ENCODE data around the gene PPM1E.
"Not testable (repeated sequence)": the region's sequence is repeated elsewhere in the genome, so short reads cannot be mapped to it uniquely, and the experiment has no call there.

The PPM1E gene

DNA sequence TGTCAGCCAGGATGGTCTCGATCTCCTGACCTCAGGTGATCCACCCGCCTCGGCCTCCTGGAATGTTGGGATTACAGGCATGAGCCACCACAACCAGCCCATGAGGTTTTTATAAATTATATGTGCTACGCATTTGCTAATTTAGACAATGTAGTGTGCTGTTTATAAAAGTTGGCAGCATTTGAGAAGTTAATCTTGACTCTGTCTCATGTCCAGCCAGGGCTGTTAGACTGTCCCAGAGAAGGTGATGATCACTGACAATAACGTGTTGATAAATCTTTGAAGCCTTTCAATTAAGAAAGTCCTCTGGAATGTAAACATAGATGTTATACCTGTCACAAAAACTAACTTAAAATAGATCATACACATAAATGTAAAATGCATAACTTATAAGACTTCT is 82.0 kb downstream of the PPM1E start:
- no peak for DNase-seq (ENCODE audit: low spot score)

DNA sequence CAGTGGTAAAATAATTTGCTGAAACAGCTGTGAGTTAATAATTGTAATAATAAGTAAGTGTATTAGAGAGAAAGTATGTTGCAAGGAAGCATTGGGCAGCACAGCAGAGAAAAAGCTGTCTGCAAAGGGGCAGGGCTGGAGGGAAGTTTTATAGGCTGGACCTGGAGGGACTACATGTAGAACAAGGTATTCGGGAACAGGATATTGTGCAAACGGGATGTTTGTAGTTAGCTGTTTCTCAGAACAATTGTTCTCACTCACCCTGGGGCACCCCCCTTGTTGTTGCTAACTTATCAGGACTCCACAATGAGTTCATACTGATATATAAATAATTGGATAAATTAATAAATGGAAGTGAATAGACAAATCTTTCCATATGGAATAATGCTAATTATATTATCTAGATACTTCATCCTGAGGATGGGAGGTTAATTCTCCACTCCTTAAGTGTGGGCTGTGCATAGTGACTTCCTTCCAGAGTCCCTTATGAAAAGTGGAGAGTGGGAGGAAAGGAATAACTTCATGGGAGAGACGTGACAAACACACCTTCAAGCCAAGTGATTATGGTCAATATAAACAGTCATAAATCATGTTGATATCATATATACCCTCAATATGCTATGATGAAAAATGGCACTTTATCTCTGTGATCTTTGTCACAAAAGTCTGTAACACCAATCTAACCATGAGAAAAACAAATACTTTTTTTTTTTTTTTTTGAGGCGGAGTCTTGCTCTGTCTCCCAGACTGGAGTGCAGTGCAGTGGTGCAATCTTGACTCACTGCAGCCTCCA is 85.4 kb downstream of the PPM1E start:
- no peak for FAIRE-seq

More for the DNA sequence above, 82.0 kb downstream of the PPM1E start:
- FAIRE-seq = no peak

GRCh38 chr17:58846413-58846812 is 90.8 kb downstream of the PPM1E start:
- not testable (repeated sequence) for FAIRE-seq; DNase-seq (ENCODE audit: low spot score)

More for the DNA sequence above, 85.4 kb downstream of the PPM1E start:
- no peak for DNase-seq (ENCODE audit: low spot score)

GRCh38 chr17:58850106-58850505 is 94.5 kb downstream of the PPM1E start:
- not testable (repeated sequence) for DNase-seq (ENCODE audit: low spot score); FAIRE-seq

GRCh38 chr17:58865301-58865700 is 109.6 kb downstream of the PPM1E start:
- DNase-seq (ENCODE audit: low spot score) (no peak), FAIRE-seq (no peak)

GRCh38 chr17:58870747-58871146 is 115.1 kb downstream of the PPM1E start:
- DNase-seq (ENCODE audit: low spot score) (no peak), FAIRE-seq (no peak)

- DNase-seq (ENCODE audit: low spot score) = no peak
- no peak for FAIRE-seq
Measured at GRCh38 chr17:58873926-58874325, 118.3 kb downstream of the PPM1E start.

DNA sequence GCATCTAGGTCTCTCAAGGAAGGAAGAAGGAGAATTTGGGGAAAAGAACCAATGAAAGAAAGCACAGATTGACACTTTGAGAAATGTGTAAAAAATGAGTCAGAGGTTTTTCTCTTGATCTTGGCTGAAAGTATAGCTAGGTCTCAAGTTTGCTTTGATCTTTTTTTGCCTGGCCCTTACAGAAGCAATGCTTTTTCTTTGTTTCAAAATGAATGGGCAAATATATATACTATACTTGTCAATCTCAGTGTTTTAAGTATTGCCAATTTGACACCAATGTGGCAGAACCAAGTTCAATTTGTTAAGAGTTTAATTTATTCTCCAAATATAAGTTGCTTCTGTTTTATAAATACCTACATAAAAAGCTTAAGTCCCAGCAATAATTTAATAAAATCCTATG is 119.6 kb downstream of the PPM1E start:
- DNase-seq (ENCODE audit: low spot score) (no peak), FAIRE-seq (no peak)

DNA sequence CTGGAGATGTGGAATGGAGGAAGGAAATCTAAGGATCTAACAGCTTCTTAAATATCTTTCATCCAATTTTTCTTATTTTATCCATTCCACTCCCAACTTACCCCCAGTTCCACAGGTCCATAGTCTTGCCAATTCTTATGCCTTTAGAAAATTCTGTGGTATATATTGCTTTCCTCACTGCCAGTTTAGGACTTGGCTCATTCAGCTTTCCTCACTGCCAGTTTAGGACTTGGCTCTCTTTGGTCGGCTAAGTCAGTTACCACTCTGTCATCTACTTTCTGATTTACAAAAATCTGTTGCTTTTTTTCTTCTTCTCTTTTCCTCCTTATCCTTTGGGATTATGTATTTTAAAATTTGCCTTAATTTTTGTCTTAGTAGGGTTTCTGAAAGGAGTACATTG is 128.5 kb downstream of the PPM1E start:
- FAIRE-seq = no peak
- DNase-seq (ENCODE audit: low spot score) = no peak

DNA sequence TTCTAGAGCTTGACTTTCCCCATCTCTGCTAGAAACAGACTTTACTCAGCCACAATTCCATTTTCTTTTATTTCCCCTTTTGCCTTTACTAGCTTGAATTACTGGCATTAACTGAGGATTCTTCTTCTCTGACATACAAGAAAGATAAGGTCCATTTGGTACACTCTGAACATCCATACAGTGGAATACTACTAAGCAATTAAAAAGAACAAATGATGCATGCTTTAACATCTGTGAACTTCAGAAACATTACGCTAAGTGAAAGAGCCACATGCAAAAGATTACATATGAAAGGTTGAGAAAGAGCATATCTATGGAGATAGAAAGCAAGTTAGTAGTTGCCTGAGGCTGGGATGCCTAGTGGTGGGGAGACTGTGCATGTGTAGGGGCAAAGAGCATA is 130.9 kb downstream of the PPM1E start:
- no peak for DNase-seq (ENCODE audit: low spot score)
- no peak for FAIRE-seq

GRCh38 chr17:58889928-58890327 is 134.3 kb downstream of the PPM1E start:
- no peak for DNase-seq (ENCODE audit: low spot score)
- no peak for FAIRE-seq

- no peak for DNase-seq (ENCODE audit: low spot score)
- no peak for FAIRE-seq
Measured at GRCh38 chr17:58899191-58899590, 143.5 kb downstream of the PPM1E start.

GRCh38 chr17:58902322-58902721 is 146.7 kb downstream of the PPM1E start:
- FAIRE-seq (no peak), DNase-seq (ENCODE audit: low spot score) (no peak)

GRCh38 chr17:58911741-58912343 is 156.2 kb downstream of the PPM1E start:
- DNase-seq (ENCODE audit: low spot score) (no peak), FAIRE-seq (no peak)

DNA sequence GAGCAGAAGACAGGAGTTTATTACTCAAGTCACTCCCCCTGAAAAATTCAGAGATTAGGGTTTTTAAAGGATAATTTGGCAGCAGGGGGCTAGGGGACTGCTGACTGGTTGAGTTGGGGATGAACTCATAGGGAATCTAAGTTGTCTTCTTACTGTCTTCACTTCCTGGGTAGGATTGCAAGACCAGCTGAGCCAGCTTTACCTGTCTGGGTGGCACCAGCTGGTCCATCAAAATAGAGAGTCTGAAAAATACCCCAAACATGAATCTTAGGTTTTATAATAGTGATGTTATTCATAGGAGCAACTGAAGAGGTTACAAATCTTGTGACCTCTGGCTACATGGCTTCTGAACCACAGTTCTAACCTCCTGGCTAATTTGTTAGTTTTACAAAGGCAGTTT is 157.9 kb downstream of the PPM1E start:
- no peak for DNase-seq (ENCODE audit: low spot score)
- FAIRE-seq = no peak

GRCh38 chr17:58913971-58914769 is 158.5 kb downstream of the PPM1E start:
- DNase-seq (ENCODE audit: low spot score) (no peak), FAIRE-seq (no peak)

DNA sequence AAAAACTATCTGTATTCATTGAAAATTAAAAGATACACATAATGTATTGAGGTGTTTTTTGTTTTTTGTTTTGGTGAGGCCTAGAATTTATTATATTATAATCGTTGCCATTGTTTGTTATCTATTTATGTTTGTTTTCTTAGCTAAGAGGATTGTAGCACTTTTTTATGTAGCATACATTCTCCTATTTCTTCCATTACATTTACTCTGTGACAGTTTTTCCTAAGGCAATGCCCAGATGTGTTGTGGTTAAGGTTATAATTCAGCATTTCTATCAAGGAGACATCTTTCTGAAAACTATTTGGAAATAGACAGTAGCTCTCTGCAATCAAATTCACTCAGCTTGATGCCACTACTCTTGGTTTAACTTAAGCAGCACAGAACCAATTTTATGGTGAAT is 161.6 kb downstream of the PPM1E start:
- FAIRE-seq (no peak), DNase-seq (ENCODE audit: low spot score) (no peak)

DNA sequence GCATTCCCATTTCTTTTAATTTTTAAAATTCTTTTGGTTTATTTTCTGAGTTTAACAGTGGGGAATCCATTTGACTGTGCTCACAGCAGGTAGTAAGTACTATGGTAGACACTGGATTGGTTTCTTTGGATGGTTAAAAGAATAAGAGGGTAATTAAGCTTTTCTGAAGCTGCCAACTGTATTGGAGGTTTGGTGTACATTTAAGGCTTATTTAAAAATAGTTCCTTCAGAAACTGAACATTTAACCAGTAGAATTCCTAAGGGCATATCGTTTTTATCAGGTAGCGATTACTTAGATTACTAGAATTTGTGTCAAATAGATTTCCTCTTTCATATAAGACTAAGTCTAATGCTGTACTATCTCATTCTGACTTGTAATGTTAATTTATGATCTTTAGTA is 162.4 kb downstream of the PPM1E start:
- FAIRE-seq = no peak
- no peak for DNase-seq (ENCODE audit: low spot score)

DNA sequence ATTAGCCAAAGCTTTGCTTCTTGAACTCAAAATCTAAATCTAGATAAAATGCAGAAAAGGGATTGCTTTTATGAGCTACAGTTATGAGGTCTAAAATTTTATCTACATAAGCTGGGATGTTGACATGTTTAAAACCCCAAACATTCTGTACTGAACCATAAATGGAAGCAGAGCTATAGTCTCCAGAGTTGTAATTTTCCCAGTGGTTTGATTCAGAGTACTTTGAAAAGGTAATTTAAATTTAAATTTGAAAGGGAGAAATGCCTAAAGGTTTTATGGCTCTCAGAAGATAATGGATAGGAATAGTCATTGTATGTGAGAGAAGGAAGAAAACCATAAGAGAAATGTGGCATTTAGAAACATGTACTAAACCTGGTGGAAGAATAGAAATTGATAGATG is 163.2 kb downstream of the PPM1E start:
- FAIRE-seq = no peak

GRCh38 chr17:58920773-58921172 is 165.1 kb downstream of the PPM1E start:
- no peak for DNase-seq (ENCODE audit: low spot score)
- FAIRE-seq = no peak

More for the DNA sequence above, 163.2 kb downstream of the PPM1E start:
- DNase-seq (ENCODE audit: low spot score) = no peak

DNA sequence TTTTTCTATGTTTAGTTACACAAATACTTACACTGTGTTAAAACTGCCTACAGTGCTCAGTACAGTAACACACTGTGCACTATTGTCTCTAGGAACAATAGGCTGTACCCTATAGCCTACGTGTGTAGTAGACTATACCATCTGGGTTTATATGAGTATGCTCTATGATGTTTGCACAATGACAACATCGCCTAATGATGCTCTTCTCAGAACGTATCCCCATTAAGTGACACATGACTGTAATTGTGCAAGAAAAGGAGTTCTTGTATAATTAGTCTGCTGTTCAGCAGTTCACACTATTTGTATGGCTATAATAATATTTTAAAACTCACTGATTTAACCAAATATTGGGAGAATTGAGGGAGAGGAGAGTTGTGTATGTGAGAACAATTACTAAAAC is 177.3 kb downstream of the PPM1E start:
- DNase-seq (ENCODE audit: low spot score) (no peak), FAIRE-seq (no peak)

DNA sequence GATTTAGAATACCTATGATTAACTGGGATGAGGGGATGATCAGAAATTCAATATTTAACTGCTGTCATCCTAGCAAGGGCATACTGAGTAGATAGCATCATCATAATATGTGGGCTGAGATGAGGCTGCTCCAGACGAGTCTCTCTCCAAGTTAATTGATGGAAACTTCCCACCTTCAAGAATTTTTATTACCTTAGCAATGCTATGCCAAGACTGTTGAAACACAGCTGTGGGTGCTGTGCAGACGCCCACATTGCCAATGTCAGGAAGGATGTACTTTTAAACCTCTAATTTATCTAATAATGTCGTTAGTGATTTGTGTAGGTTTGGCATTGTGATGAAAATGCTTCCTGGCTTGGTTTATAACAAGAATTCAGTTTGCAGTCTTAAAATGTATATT is 180.6 kb downstream of the PPM1E start:
- FAIRE-seq = no peak
- no peak for DNase-seq (ENCODE audit: low spot score)

Measured in RCC 7860 (cell line).